Urothelium cell line (cell line): Measurements from ENCODE around the gene ERI3.

Source experiments
- DNase-seq: peaks from one replicate; pipeline ENCODE4 v3.0.0; 2011; ENCODE audit warnings: low spot score, mixed read lengths
- FAIRE-seq: peaks from 2 replicates; lab custom pipeline; 2011; peaks lifted over from hg19 to GRCh38; lab: Jason Lieb, UNC

ERI3 gene

GRCh38 chr1:44318097-44319088 is 36.7 kb downstream of the ERI3 start:
- FAIRE-seq (peak; percentile 17), DNase-seq (peak; percentile 79)

- FAIRE-seq = peak; percentile 5
Measured at GRCh38 chr1:44316231-44316759, 38.8 kb downstream of the ERI3 start.

GRCh38 chr1:44315521-44315920 is 39.5 kb downstream of the ERI3 start:
- DNase-seq (no peak), FAIRE-seq (no peak)

More at GRCh38 chr1:44316231-44316759, 38.8 kb downstream of the ERI3 start:
- DNase-seq = no peak

- no peak for FAIRE-seq
- no peak for DNase-seq
Measured at GRCh38 chr1:44314452-44314851, 40.6 kb downstream of the ERI3 start.

GRCh38 chr1:44313265-44313918 is 41.7 kb downstream of the ERI3 start:
- DNase-seq (no peak), FAIRE-seq (no peak)

- no peak for DNase-seq
- FAIRE-seq = no peak
Measured at GRCh38 chr1:44312399-44313196, 42.5 kb downstream of the ERI3 start.

- no peak for FAIRE-seq
- DNase-seq = no peak
Measured at GRCh38 chr1:44310006-44310405, 45.1 kb downstream of the ERI3 start.

- DNase-seq (no peak), FAIRE-seq (no peak)
Measured at GRCh38 chr1:44305962-44306422, 49.1 kb downstream of the ERI3 start.

- DNase-seq (no peak), FAIRE-seq (no peak)
Measured at GRCh38 chr1:44303532-44303931, 51.5 kb downstream of the ERI3 start.

- FAIRE-seq (no peak), DNase-seq (no peak)
Measured at GRCh38 chr1:44302541-44302940, 52.5 kb downstream of the ERI3 start.

- FAIRE-seq = no peak
Measured at GRCh38 chr1:44301442-44301841, 53.6 kb downstream of the ERI3 start.

GRCh38 chr1:44300852-44301251 is 54.2 kb downstream of the ERI3 start:
- FAIRE-seq = no peak
- DNase-seq = no peak

More at GRCh38 chr1:44301442-44301841, 53.6 kb downstream of the ERI3 start:
- DNase-seq = no peak

GRCh38 chr1:44297695-44298400 is 57.2 kb downstream of the ERI3 start:
- FAIRE-seq (no peak), DNase-seq (no peak)

- FAIRE-seq (no peak), DNase-seq (no peak)
Measured at GRCh38 chr1:44296806-44297205, 58.3 kb downstream of the ERI3 start.

GRCh38 chr1:44296086-44296485 is 59.0 kb downstream of the ERI3 start:
- no peak for FAIRE-seq
- no peak for DNase-seq

GRCh38 chr1:44294588-44295007 is 60.5 kb downstream of the ERI3 start:
- FAIRE-seq = no peak
- peak; percentile 29 for DNase-seq

GRCh38 chr1:44293761-44294315 is 61.2 kb downstream of the ERI3 start:
- DNase-seq (no peak), FAIRE-seq (no peak)

- DNase-seq (no peak), FAIRE-seq (no peak)
Measured at GRCh38 chr1:44292651-44293050, 62.4 kb downstream of the ERI3 start.

- no peak for DNase-seq
- FAIRE-seq = no peak
Measured at GRCh38 chr1:44290250-44291094, 64.6 kb downstream of the ERI3 start.
